HCEC 1CT (cell line): ENCODE data around the gene HPCAL1.
A peak's percentile ranks its signal among the peaks of the same experiment; 100 is the strongest.

ENCODE experiments used
- DNase-seq: peaks from one replicate; pipeline ENCODE4 v3.0.0-alpha.2; 2017

HPCAL1 gene

GRCh38 chr2:10410001-10410822 lies 107.5 kb downstream of the HPCAL1 start:
- DNase-seq = no peak

- no peak for DNase-seq
Measured at GRCh38 chr2:10410823-10411437, 108.2 kb downstream of the HPCAL1 start.

DNA sequence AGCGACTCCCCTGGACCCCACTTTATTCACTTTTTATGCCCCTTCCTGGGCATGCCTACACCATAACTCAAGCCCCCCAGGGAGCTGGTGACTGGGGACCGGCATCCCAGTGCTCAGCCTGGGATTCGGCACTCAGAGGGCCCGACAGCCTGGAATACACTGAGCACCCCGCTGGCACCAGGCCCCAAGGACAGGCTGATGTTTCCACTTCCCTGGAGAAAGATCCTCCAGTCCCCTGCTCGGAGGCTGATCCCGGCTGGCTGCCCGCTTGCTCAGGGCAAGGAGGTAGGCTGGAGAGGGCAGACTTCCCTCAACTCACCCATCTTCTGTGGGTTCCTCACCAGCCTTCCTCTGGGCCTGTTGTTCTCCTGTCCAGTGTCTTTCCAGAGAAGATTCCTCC lies 108.9 kb downstream of the HPCAL1 start:
- no peak for DNase-seq

GRCh38 chr2:10412380-10412779 lies 109.7 kb downstream of the HPCAL1 start:
- DNase-seq = peak; percentile 25

- DNase-seq = no peak
Measured at GRCh38 chr2:10413503-10413902, 110.8 kb downstream of the HPCAL1 start.

GRCh38 chr2:10413991-10414451 lies 111.3 kb downstream of the HPCAL1 start:
- peak; percentile 58 for DNase-seq

GRCh38 chr2:10414591-10414990 lies 111.9 kb downstream of the HPCAL1 start:
- DNase-seq = no peak

DNA sequence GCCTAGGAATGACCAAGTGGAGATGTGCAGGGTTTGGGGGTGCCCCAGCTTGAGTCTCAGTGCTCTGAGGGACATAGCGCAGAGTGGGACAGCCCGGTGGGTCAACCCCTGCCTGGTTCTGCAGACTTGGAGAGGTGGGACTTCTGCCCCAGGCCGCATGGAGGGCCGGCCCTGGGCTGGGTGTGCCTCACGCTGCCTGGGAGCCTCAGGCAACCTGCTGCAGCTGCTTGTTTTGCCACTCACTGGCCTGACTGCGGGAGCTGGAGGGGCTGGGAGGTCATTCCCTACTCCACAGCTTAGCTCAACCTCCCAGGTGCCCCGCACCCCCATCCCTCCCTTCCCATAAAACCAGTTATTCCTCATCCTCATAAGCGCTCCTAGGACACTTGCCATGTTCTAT lies 112.3 kb downstream of the HPCAL1 start:
- no peak for DNase-seq

- no peak for DNase-seq
Measured at GRCh38 chr2:10415640-10416039, 112.9 kb downstream of the HPCAL1 start.

GRCh38 chr2:10417551-10418335 lies 115.0 kb downstream of the HPCAL1 start:
- DNase-seq = no peak

DNA sequence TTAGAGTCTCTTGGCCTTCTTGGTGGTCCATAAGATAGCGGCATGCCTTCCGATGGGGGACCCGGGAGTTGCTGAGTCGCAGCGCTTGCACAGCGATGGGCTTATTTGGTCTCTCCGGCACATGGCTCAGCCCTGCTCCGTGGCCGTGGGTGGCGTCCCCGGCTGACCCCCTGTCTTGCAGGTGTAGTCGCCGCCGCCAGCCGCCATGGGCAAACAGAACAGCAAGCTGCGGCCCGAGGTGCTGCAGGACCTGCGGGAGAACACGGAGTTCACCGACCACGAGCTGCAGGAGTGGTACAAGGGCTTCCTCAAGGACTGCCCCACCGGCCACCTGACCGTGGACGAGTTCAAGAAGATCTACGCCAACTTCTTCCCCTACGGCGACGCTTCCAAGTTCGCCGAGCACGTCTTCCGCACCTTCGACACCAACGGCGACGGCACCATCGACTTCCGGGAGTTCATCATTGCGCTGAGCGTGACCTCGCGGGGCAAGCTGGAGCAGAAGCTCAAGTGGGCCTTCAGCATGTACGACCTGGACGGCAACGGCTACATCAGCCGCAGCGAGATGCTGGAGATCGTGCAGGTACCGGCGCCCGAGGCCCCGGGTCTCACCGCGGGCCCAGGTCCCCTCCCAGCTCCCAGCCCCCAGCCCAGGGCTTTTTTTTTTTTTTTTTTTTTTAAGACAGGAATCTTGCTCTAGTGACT lies 117.0 kb downstream of the HPCAL1 start:
- DNase-seq = no peak

GRCh38 chr2:10422251-10422650 lies 119.5 kb downstream of the HPCAL1 start:
- DNase-seq = no peak

- DNase-seq = no peak
Measured at GRCh38 chr2:10422732-10423399, 120.2 kb downstream of the HPCAL1 start.

- DNase-seq = no peak
Measured at GRCh38 chr2:10423400-10423774, 120.7 kb downstream of the HPCAL1 start.

DNA sequence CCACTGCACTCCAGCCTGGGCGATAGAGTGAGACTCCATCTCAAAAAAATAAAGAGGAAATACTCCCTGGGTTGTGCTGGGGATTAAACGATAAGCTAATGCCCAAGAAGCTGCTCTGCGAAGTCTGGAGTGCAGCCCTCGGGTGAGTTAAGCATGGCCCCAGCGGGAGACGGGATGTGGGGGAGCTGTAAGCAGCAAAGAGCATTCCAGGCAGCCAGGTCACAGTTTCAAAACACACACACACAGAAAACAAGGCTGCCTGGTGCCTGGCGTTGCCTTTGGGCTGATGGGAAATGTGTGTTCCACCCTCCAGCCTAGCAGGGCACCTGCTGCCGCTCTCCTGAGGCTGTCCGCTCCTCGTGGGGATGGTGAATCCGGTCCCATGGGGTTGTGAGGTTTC lies 121.3 kb downstream of the HPCAL1 start:
- no peak for DNase-seq

- no peak for DNase-seq
Measured at GRCh38 chr2:10424916-10425505, 122.3 kb downstream of the HPCAL1 start.

- no peak for DNase-seq
Measured at GRCh38 chr2:10425699-10426098, 123.0 kb downstream of the HPCAL1 start.

DNA sequence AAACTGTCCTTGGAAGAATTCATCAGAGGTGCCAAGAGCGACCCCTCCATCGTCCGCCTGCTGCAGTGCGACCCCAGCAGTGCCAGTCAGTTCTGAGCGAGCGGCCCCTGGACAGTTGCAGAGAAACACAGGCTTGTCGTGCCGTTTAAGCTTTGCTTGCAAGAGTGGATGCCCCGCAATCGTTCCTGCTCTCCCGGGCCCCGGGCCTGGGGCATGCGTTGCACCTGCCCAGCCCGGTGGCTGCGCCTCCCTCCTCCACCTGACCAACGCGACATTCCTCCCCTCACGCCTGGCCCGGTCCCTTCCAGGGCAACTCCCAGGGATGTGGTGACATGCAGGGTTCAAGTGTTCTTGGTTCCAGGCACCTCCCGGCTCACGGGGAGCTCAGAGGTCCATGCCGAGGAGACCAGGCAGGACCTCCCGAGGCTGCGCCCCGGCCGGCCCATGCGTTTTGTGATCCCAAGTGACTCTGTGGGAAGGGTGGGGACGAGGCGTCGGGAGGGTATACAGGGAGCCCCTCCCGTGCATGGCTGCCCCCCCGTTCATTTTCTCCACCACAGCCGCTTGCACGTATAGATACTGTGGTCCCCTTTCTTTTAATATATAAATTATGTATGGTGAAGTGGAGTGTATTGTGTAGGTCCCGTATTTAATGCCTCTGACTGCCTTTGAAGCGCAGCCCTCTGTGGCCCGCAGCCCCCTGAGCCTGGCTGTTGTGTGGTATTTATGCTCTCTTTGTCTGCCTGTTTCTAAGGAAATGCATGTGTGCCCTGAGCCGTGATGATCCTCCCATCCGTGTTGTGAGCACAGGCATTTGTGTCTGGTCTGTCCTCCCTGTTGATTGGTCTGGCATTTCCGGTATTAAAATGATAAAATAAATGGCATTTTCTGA lies 124.3 kb downstream of the HPCAL1 start:
- DNase-seq = no peak

DNA sequence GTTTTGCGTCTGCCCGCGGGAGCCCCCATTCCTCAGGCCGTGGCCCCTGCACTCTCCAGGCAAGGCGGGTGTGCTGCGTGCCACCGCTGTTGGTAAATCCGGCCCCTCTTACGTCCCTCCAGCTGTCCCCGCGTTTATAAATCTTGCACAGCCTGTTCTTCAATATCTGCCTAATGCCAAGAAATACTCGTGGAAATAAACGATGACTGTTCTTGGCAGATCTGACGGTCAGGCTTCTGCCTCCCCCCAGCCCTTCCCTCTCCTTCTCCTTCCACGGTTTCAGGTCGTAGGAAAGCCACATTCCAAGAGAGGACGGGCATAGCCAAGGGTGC lies 124.9 kb downstream of the HPCAL1 start:
- DNase-seq = no peak

DNA sequence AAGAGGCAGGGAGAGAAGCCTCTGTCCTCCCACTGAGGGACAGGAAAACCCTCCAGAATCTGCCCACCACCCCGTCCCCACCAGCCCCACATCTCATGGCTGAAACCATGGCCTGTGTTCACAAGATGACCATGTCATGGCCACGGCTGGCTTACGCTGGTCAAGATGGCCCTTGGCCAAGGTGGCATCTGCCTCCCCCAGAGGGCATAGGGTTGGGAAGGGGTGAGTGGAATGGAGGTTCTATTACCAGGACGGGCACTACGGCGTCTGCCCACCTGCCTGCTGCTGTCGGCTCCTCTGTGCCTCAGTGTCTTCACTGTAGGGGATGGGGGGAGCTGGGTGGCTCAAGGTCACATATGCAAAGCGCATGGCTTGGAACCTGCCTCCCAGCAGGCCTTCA lies 125.7 kb downstream of the HPCAL1 start:
- no peak for DNase-seq

- no peak for DNase-seq
Measured at GRCh38 chr2:10428924-10429323, 126.2 kb downstream of the HPCAL1 start.
